Mononuclear cell (primary cell): ENCODE data around the gene ELAVL4. TPM values are rescaled to one million over a fixed set of nuclear protein-coding genes. Genes with fewer than 3 reads are reported as not detected.

Experiments
- H3K27me3 ChIP-seq: 2 replicates; pipeline ENCODE4 v1.6.0; 2011; ENCODE audit warnings: low read length, control low read depth; ENCODE audit not compliant: insufficient read depth
- H3K4me1 ChIP-seq: 2 replicates; pipeline ENCODE4 v1.5.1; 2011; ENCODE audit warnings: mild to moderate bottlenecking, low read length, control low read depth; ENCODE audit not compliant: insufficient read depth
- H3K4me3 ChIP-seq: 2 replicates; pipeline ENCODE4 v1.5.1; 2011; ENCODE audit warnings: mild to moderate bottlenecking, low read length, moderate library complexity
- H3K9me3 ChIP-seq: 2 replicates; pipeline ENCODE4 v1.5.1; 2011; ENCODE audit warnings: low read depth, mild to moderate bottlenecking, control low read depth, low read length
- total RNA-seq: library from RNA; depleted of rRNA; stranded (reverse); fragments of >200 nt; gene quantifications from one replicate; pipeline ENCODE4 v1.2.3, GENCODE V29; 2012

Gene ELAVL4
- total RNA-seq, 1 donor = not detected

DNA sequence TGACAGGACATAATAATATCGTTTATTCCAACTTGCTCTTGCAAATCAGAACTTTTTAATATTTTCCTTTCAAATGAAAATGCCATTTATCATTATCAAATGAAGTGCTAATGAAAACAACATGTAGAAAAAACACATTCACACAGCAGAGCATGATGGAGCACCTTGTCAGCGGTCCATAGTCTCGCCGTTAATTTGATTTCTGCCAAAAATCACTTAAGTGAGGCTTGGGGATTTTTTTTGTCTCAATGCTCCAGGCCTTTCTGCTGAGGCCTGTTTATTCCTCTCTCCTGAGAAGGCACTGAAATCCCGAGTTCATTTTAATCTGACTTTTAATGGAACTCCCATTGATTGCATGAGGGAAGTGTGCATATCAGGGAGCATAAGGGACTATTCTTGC is 122.5 kb downstream of the ELAVL4 start:
- Histone ChIP-seq H3K27me3 (no peaks in the 10 kb centered on the region), H3K4me3 (no peak overlapping the region)

GRCh38 chr1:50232336-50232735 is 123.6 kb downstream of the ELAVL4 start:
- Histone ChIP-seq H3K4me3 (no peak overlapping the region), H3K27me3 (no peaks in the 10 kb centered on the region), H3K4me1 (no peaks in the 10 kb centered on the region), H3K9me3 (no peaks in the 10 kb centered on the region)

More for the DNA sequence above, 122.5 kb downstream of the ELAVL4 start:
- no peaks in the 10 kb centered on the region for H3K4me1 ChIP-seq
- H3K9me3 ChIP-seq = no peaks in the 10 kb centered on the region

GRCh38 chr1:50236656-50237055 is 127.9 kb downstream of the ELAVL4 start:
- H3K4me1 ChIP-seq = no peaks in the 10 kb centered on the region
- H3K9me3 ChIP-seq = no peaks in the 10 kb centered on the region

DNA sequence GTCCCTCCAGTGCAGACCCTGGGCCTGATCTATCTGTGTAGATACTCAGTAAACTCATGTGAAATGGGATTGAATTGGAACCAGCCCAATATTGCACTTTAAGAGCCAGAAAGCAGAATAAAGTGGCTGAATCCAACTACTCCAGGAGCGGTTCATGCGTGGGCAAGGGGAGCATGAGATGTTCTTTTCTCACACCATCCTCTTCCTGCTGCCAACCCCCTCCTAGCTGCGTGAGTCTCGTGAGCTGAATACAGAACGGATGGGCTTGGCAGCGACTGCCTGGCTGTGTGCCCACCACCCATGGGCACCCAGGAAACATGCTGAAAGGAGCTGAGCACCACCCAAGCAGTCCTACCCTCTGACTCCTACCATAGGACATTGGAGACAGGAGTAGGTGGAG is 128.3 kb downstream of the ELAVL4 start:
- Histone ChIP-seq H3K4me1 (no peaks in the 10 kb centered on the region), H3K9me3 (no peaks in the 10 kb centered on the region), H3K27me3 (no peaks in the 10 kb centered on the region), H3K4me3 (no peak overlapping the region)

More at GRCh38 chr1:50236656-50237055, 127.9 kb downstream of the ELAVL4 start:
- H3K27me3 ChIP-seq = no peaks in the 10 kb centered on the region
- no peak overlapping the region for H3K4me3 ChIP-seq

DNA sequence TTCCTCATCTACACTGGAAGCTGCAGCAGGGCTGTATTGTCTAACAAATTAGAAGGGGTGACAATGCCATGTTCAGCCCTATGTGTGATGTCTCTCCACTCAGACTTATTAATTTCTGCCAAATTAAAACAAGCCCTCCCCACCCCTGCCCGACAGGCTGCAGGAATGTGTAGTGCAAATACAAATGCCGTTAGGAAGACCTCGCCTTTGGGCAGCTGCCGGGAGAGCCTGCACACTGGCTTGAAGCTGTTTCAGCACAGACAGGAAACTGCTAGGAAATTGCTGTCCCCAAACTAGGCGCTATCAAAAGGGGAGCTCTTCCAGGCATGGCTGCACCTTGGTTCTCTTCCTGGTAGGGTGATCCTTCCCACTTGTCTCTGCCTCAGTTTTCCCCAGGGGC is 135.2 kb downstream of the ELAVL4 start:
- no peaks in the 10 kb centered on the region for H3K4me1 ChIP-seq
- H3K4me3 ChIP-seq = no peak overlapping the region
- no peaks in the 10 kb centered on the region for H3K27me3 ChIP-seq
- no peaks in the 10 kb centered on the region for H3K9me3 ChIP-seq

- Histone ChIP-seq H3K4me1 (no peaks in the 10 kb centered on the region), H3K27me3 (no peaks in the 10 kb centered on the region), H3K4me3 (no peak overlapping the region), H3K9me3 (no peaks in the 10 kb centered on the region)
These were observed 138.1 kb downstream of the ELAVL4 start for GRCh38 chr1:50246869-50247268.

DNA sequence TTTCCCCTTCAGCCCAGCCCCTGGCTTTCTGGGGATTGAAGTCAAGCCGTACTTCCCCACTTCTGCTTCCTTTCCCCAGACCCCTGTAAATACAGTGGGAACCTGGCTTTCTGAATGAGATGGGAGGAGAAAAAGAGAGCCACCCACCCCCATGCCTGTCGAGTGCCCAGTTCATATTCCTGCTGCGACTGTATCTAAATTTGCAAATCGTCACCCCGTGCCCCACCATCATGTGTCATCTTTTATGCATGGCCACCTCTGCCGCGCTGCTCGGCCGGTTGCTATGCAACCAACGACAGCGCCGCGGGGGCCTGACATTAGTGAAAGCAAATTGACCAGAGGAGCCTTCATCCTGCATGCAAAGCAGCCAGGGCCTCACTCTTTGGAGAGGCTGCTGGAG is 143.0 kb downstream of the ELAVL4 start:
- Histone ChIP-seq H3K4me3 (no peak overlapping the region), H3K9me3 (no peaks in the 10 kb centered on the region), H3K27me3 (no peaks in the 10 kb centered on the region), H3K4me1 (no peaks in the 10 kb centered on the region)

- H3K27me3 ChIP-seq = no peaks in the 10 kb centered on the region
- no peaks in the 10 kb centered on the region for H3K9me3 ChIP-seq
- no peak overlapping the region for H3K4me3 ChIP-seq
- H3K4me1 ChIP-seq = no peaks in the 10 kb centered on the region
These were observed 143.5 kb downstream of the ELAVL4 start for GRCh38 chr1:50252196-50252595.

Other genes starting within 250 kb of the ELAVL4 start
- 0.10 TPM for gene AGBL4, start 85.0 kb upstream of the ELAVL4 start, total RNA-seq